Keratinocyte (primary cell): ENCODE data around the gene RRAS2. TPM values are rescaled to one million over a fixed set of nuclear protein-coding genes. Genes with fewer than 3 reads are reported as not detected.

Experiments
- DNase-seq: peaks from one replicate; pipeline ENCODE4 v3.0.0-alpha.2; 2011; ENCODE audit warnings: low read depth, missing footprints, low spot score
- FAIRE-seq: peaks from 2 replicates; lab custom pipeline; 2011; peaks lifted over from hg19 to GRCh38; lab: Jason Lieb, UNC
- H2AFZ ChIP-seq: 2 replicates; pipeline ENCODE4 v1.6.0; 2012; ENCODE audit warnings: low read length, control low read depth, inconsistent platforms; ENCODE audit not compliant: control insufficient read depth
- H3K27ac ChIP-seq: 2 replicates; pipeline ENCODE4 v1.5.1; 2011; ENCODE audit warnings: low read length; ENCODE audit not compliant: control insufficient read depth, insufficient read depth
- H3K27me3 ChIP-seq: 3 replicates; pipeline ENCODE4 v1.6.0; 2011; ENCODE audit warnings: low read length; ENCODE audit not compliant: control insufficient read depth, insufficient read depth; ENCODE audit errors: extremely low read depth
- H3K36me3 ChIP-seq, 2 experiments: 2 replicates in 1 of 2; 3 replicates in 1 of 2; pipeline ENCODE4 v1.5.1; 2011; ENCODE audit warnings: low read length in 2 of 2, mild to moderate bottlenecking in 1 of 2; ENCODE audit not compliant: control insufficient read depth in 2 of 2, insufficient read depth in 2 of 2; ENCODE audit errors: extremely low read depth in 1 of 2
- H3K4me1 ChIP-seq: 3 replicates; pipeline ENCODE4 v1.5.1; 2011; ENCODE audit warnings: low read length; ENCODE audit not compliant: control insufficient read depth, insufficient read depth; ENCODE audit errors: extremely low read depth
- H3K4me2 ChIP-seq: 3 replicates; pipeline ENCODE4 v1.6.0; 2011; ENCODE audit warnings: low read depth, low read length; ENCODE audit not compliant: control insufficient read depth, insufficient read depth; ENCODE audit errors: extremely low read depth
- H3K4me3 ChIP-seq, 3 experiments: fragments of 200-600 bp in 1 of 3; sonication (generic) in 1 of 3; 2 replicates in 2 of 3; 3 replicates in 1 of 3; pipeline ENCODE4 v1.5.1; 2011 to 2016; ENCODE audit warnings: low read length in 3 of 3, mild to moderate bottlenecking in 3 of 3, control low read depth in 2 of 3, inconsistent platforms in 1 of 3, low read depth in 1 of 3, mixed read lengths in 1 of 3, mixed run types in 1 of 3, moderate library complexity in 1 of 3; ENCODE audit not compliant: control insufficient read depth in 2 of 3, insufficient read depth in 2 of 3; ENCODE audit errors: extremely low read depth in 1 of 3
- H3K79me2 ChIP-seq: 2 replicates; pipeline ENCODE4 v1.6.0; 2012; ENCODE audit warnings: low read length; ENCODE audit not compliant: control insufficient read depth, insufficient read depth
- H3K9ac ChIP-seq: 3 replicates; pipeline ENCODE4 v1.6.0; 2011; ENCODE audit warnings: low read length; ENCODE audit not compliant: control insufficient read depth, insufficient read depth; ENCODE audit errors: extremely low read depth
- H3K9me1 ChIP-seq: 3 replicates; pipeline ENCODE4 v1.6.0; 2011; ENCODE audit warnings: low read length; ENCODE audit not compliant: control insufficient read depth, insufficient read depth; ENCODE audit errors: extremely low read depth
- H3K9me3 ChIP-seq: 2 replicates; pipeline ENCODE4 v1.5.1; 2012; ENCODE audit warnings: low read depth, low read length; ENCODE audit not compliant: control insufficient read depth
- H4K20me1 ChIP-seq: 3 replicates; pipeline ENCODE4 v1.6.0; 2011; ENCODE audit warnings: low read length; ENCODE audit not compliant: control insufficient read depth, insufficient read depth; ENCODE audit errors: extremely low read depth
- EZH2 ChIP-seq: IDR thresholded peaks from one replicate; pipeline ENCODE4 v1.6.1; 2012; ENCODE audit warnings: inconsistent platforms, mild to moderate bottlenecking, low read length, moderate library complexity
- dilution Hi-C: fragments of 300-500 bp; cut with MboI; formaldehyde crosslinking; loops from one replicate; pipeline ENCODE4 v1.7.0; 2020; ENCODE audit warnings: low sequenced_read_pairs; ENCODE audit not compliant: extremely low pct_ligation_motif_present
- polyA plus RNA-seq, 5 experiments: library from polyadenylated mRNA; depleted of rRNA in 3 of 5; stranded (reverse) in 3 of 5; stranded (forward) in 1 of 5; unstranded in 1 of 5; fragments of >200 nt; gene quantifications; 1 replicate in 1 of 5; 2 replicates in 3 of 5; 3 replicates in 1 of 5; pipeline versions ENCODE4 v1.2.1 to v1.2.3, GENCODE V29; 2011 to 2012; ENCODE audit warnings: missing spikeins in 2 of 5, low read depth in 1 of 5, low replicate concordance in 1 of 5
- TF ChIP-seq, protein P1 (sequence below), 3 experiments: IDR thresholded peaks in 1 of 3; conservative IDR thresholded peaks in 1 of 3; optimal IDR thresholded peaks in 1 of 3; 2 replicates in 2 of 3; 3 replicates in 1 of 3; pipeline versions ENCODE3 to v1.5.1; 2011; ENCODE audit warnings: low read length in 3 of 3, mild to moderate bottlenecking in 3 of 3, moderate library complexity in 2 of 3, control low read depth in 1 of 3, inconsistent platforms in 1 of 3; ENCODE audit not compliant: insufficient read depth in 2 of 3; ENCODE audit errors: extremely low read depth in 1 of 3

Gene RRAS2
- polyA plus RNA-seq, 1 donor (not counting 4 experiments of a cell fraction or from before 2014, with no cell fraction given) = 99.3 TPM

DNA sequence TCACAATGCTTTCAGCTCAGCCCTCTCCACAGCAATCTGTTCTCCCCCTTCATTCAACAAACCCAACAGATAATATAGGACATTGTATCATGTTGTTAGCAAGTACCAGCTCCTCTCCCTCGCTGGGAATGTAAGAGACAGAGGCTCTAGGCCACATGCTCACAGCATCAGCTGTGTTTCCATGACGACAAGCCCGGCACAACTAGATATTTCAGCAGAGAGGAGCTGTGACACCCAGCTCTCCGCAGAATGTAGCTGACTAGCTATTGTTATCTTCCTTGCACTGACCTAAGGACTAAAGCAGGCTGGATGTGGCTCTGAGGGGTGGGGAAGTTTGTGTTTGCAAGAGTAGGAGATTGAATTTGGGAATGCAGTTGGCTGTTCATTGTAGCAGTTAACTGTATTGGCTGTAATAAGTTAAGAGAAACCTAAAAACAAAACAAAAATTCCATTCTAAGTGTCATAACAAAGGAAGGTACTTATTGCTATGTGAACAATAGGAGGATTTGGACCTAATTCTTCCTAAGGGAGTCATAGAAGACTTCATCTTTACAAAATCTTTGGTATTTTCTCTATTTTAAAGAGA is 28.0 kb upstream of the RRAS2 start:
- FAIRE-seq (no peak), DNase-seq (no peak)
- no peaks in the 10 kb centered on the region for H3K79me2 ChIP-seq
- TF ChIP-seq EZH2 = no peak
- TF ChIP-seq, protein P1, sequence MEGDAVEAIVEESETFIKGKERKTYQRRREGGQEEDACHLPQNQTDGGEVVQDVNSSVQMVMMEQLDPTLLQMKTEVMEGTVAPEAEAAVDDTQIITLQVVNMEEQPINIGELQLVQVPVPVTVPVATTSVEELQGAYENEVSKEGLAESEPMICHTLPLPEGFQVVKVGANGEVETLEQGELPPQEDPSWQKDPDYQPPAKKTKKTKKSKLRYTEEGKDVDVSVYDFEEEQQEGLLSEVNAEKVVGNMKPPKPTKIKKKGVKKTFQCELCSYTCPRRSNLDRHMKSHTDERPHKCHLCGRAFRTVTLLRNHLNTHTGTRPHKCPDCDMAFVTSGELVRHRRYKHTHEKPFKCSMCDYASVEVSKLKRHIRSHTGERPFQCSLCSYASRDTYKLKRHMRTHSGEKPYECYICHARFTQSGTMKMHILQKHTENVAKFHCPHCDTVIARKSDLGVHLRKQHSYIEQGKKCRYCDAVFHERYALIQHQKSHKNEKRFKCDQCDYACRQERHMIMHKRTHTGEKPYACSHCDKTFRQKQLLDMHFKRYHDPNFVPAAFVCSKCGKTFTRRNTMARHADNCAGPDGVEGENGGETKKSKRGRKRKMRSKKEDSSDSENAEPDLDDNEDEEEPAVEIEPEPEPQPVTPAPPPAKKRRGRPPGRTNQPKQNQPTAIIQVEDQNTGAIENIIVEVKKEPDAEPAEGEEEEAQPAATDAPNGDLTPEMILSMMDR (optimal IDR thresholded peaks at IDR 0.05 in 1 of 3, IDR thresholded peaks at IDR 0.05 in 1 of 3, conservative IDR thresholded peaks at IDR 0.05 in 1 of 3; ENCODE audit: extremely low read depth in 1 of 3, insufficient read depth in 2 of 3, low read length in 3 of 3) = no peak
- no peaks in the 10 kb centered on the region for H3K9me3 ChIP-seq
- H3K4me1 ChIP-seq = no peaks in the 10 kb centered on the region
- H2AFZ ChIP-seq = no peak overlapping the region
- no peaks in the 10 kb centered on the region for H3K9me1 ChIP-seq
- no peaks in the 10 kb centered on the region for H3K27me3 ChIP-seq
- H4K20me1 ChIP-seq = no peaks in the 10 kb centered on the region
- no peak overlapping the region for H3K4me2 ChIP-seq
- no peaks in the 10 kb centered on the region for H3K36me3 ChIP-seq
- H3K4me3 ChIP-seq = no peak overlapping the region
- dilution Hi-C loops = no loop called here
- no peak overlapping the region for H3K27ac ChIP-seq
- H3K9ac ChIP-seq = no peak overlapping the region

GRCh38 chr11:14386081-14386480 is 27.1 kb upstream of the RRAS2 start:
- Histone ChIP-seq H2AFZ (no peak overlapping the region), H3K27ac (no peak overlapping the region), H3K4me3 (no peak overlapping the region), H3K9me1 (no peaks in the 10 kb centered on the region), H3K4me2 (no peak overlapping the region), H4K20me1 (no peaks in the 10 kb centered on the region), H3K27me3 (no peaks in the 10 kb centered on the region), H3K79me2 (no peaks in the 10 kb centered on the region), H3K4me1 (peaks cover 7% of the 10 kb centered on the region), H3K9me3 (no peaks in the 10 kb centered on the region), H3K36me3 (no peaks in the 10 kb centered on the region), H3K9ac (no peak overlapping the region)
- no peak for TF ChIP-seq EZH2
- TF ChIP-seq, protein P1 (optimal IDR thresholded peaks at IDR 0.05 in 1 of 3, IDR thresholded peaks at IDR 0.05 in 1 of 3, conservative IDR thresholded peaks at IDR 0.05 in 1 of 3; ENCODE audit: extremely low read depth in 1 of 3, insufficient read depth in 2 of 3, low read length in 3 of 3) = no peak
- no peak for DNase-seq
- dilution Hi-C loops = no loop called here
- FAIRE-seq = no peak
